GM21528 (cell line): ENCODE results near the gene CDC42SE2.
"Not testable (repeated sequence)": the region's sequence is repeated elsewhere in the genome, so short reads cannot be mapped to it uniquely, and the experiment has no call there.

Experiments
- ATAC-seq: cut with Tn5 transposase; IDR thresholded peaks from one replicate; pipeline ENCODE4 v1.9.1; 2021; ENCODE audit warnings: mild to moderate bottlenecking, moderate library complexity; ENCODE audit not compliant: unreplicated experiment, low FRiP score

CDC42SE2 gene

DNA sequence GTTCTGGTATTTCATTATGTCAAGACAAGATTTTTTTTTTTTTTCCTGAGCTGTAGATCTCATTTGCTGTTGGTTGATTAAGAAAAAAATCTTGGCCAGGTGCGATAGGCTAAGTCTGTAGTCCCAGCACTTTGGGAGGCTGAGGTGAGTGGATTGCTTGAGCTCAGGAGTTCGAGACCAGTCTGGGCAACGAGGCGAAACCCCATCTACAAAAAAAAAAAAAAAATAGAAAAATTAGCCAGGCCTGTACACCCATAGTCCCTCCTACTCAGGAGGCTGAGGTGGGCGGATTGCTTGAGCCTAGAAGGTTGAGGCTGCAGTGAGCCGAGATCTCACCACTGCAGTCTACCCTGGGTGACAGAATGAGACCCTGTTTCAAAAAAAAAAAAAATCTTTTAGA is 12.2 kb downstream of the CDC42SE2 start:
- no peak for ATAC-seq

DNA sequence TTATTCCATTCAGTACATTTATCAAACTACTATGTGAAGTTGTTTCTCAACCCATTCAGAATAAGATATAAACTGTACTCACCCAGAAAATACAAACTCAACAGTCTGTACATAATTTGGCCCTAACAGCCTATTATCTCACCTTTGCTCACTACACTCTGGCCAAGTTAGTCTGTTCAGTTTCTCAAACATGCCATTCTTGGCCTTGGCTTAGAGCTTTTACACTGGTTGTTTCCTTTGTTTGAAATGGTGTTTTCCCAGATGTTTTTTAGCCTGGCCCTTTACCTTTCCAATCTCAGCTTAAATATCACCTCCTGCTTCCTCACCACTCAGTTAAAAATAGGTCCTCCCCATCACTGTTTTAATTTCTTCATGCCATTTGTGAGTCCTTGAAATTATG is 13.6 kb downstream of the CDC42SE2 start:
- ATAC-seq = no peak

DNA sequence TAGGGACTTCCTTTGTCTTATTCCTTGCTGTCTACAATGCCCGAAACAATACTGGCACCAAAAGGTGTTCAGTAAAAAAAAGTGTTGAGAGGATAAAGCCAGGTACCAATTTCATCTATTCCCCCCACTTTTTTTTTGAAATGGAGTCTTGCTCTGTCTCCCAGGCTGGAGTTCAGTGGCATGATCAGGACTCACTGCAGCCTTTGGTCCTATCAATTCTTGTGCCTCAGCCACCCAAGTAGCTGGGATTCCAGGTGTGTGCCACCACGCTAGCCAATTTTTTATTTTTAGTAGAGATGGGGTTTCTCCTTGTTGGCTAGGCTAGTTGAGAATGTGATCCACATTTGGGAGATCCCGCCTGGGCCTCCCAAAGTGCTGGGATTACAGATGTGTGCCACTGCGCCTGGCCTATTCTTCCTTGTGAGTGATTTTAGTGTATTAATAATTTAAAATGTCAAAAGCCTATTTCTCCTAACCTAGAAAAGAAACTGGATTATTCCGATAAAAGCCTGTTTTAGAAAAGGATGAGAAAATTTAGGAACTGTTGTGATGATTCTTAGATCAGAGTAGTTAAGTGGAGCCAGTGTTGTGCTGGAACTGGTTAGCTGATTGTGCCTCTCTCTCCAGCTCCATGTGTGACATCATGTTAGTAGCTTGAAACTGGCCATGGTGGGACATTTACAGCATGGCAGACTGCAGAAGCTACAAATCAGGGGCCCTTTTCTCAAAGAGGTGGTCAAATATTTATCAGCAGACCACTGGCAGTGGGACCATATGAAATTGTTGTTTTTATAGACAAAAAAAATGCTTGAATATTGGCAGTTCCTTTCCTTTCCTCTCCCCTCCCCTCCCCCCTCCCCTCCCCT is 14.3 kb downstream of the CDC42SE2 start:
- no peak for ATAC-seq

DNA sequence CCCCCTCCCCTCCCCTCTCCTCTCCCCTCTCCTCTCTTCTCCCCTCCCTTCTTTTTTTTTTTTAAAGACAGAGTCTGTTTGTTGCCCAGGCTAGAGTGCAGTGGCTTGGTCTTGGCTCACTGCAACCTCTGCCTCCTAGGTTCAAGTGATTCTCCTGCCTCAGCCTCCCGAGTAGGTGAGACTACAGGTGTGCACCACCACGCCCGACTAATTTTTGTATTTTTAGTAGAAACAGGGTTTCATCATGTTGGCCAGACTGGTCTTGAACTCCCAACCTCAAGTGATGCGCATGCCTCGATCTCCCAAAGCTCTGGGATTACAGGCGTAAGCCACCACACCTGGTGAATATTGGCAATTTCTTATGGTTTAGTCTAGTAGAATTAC is 14.9 kb downstream of the CDC42SE2 start:
- not testable (repeated sequence) for ATAC-seq

DNA sequence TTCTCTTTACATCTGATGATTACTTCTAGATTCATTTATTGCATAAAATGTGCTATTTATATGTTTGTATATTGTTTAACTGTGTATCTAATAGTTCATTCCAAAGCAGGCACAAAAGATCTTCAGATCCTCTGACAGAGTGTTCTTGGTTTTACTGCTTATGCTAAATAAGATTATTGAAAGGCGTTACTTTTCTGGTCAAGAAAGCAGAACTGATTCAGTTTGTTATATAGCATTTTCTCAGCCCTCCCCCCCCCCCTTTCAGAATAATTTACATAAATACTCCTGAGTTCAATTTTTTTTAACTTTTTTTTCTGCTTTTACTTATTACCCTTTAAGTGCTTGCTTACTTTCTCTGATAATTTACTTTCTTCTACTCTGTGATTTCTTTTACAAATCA is 15.4 kb downstream of the CDC42SE2 start:
- peak; percentile 32 for ATAC-seq

DNA sequence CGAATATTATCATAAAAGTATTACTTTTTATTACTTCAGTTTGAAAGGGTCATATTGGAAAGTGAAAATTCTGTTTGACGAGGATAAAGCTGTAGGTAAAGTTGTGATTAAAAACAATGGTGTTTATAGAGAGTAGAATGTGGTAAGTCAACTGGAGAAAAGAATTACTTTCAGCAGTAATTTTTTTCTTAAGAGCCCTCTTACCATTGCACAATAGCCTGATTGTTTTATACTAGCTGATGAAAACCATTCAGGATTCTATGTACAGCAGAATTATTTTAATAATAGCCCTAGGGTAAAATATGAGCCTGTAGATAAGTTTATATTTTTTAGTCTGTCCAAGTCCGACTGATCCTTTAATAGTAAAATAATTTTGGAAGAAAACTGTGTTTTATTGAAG is 16.6 kb downstream of the CDC42SE2 start:
- no peak for ATAC-seq

DNA sequence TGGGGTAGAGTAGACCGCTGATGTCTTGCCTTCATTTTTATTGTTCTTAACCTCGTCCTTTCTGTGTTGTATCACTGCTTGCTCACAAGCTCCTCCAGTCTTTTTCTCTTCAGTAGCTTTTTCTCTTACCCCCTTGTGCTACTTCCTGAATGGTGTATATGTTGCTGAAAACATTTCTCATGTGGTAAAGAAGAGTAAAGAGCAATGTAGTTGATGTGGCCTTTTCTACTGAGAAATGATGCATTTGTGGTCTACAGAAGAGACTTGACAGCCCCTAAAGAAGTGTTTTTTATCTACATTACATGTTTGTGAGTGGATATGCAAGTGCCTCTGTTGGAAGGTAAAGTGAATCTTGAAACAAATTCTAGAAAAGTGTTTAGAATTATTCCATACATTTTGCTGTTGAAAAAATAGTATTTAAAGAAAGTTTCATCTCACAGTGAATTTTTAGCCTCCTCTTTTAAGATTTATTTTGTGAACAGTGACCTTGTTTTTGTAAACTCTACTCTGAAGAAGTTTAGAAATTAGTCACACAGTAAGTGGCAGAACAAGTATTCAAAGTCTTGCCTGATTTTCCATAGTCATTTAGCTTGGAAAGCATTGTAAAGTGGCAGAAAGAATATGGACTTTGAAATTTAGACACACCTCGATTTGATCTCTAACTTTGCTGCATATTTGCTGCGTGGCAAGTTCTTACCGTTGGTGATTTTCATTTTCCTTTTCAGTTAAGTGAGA is 17.4 kb downstream of the CDC42SE2 start:
- ATAC-seq = peak; percentile 49

DNA sequence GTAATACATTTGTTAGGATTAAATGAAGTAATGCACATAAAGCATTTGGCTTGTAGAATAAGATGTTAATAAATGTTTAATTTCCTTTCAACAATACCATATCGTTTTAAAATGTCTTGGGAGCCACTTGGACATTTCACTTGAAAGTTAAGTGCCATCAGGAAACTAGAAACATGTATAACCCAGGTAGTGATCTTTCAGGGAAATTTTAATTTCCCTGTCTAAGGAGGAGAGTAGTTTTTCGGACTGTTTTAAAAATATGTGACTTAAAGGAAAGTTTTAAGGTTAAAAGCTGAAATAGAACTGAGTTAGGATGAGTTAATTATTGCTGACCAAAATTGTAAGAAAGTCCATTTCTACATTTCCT is 18.0 kb downstream of the CDC42SE2 start:
- no peak for ATAC-seq

DNA sequence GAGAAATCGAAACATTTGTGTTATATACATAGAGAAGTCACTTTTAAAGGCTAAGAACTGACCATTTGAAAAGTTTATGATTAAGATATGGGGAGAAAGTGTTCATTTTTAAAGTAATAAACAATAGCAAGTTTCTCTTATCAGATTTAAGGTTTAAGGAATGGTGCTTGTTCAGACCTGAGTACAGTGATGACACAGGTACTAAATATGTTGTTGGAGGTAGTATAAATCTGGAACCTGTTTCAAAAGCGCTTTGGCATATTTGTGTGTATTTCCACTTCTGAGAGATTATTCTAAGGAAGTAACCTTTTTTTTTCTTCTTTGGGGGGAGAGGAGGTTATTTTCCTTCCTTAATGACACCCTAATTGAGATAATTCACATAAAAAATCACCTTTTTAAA is 18.4 kb downstream of the CDC42SE2 start:
- no peak for ATAC-seq

DNA sequence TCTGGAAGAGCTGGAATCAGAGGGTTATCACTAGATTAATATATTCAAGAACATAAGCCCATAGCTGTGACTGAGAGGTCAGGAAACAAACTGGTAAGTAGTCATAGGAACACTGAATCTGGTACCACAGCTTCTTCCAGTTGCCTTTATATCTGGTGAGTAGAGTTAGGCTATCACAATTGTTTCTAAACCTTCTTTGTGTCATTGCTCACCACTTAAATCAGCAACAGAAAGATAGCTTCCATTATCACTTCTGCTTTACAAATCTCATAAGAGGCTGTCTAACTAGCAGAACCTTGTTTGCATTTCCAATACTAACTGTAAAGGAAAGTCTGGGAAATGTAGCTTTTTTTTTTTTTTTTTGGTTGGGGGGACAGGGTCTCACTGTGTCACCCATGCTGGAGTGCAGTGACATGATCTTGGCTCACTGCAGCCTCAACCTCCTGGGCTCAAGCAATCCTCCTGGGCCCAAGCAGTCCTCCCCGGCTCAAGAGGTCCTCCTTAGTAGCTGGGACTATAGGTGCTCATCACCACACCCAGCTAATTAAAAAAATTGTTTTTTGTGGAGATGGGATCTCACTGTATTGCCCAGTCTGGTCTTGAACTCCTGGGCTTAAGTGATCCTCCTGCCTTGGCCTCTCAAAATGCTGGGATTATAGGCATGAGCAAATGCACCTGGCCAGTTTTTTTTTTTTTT is 22.0 kb downstream of the CDC42SE2 start:
- ATAC-seq = no peak

DNA sequence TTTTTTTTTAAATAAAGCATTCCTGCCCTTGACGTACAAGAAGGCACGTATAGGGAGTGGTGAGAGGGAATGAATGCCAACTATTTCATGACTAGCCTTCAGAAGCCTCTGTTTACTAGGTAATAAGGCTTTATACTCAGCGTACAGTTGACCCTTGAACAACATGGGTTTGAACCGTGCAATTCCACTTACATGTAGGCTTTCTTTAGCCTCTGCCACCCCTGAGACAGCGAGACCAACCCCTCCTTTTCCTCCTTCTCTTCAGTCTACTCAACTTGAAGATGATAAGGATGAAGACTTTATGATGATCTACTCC is 22.5 kb downstream of the CDC42SE2 start:
- no peak for ATAC-seq

DNA sequence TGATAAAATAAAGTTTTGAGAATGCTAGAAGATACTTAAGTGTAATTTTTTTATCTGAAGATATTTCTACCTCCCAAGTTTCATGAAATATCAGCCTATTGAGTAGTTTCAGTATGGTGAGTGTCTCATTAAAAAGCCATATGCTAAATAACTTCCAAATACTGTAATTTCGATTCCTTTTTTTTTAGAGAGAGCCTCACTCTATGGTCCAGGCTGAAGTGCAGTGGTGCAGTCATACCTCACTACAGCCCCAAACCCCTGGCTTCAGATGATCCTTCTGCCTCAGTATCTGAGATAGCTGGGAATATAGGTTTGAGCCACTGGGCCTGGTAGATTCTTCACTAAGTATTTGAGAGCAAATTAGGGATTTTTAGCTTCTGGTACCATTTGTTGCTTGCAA is 24.5 kb downstream of the CDC42SE2 start:
- no peak for ATAC-seq

DNA sequence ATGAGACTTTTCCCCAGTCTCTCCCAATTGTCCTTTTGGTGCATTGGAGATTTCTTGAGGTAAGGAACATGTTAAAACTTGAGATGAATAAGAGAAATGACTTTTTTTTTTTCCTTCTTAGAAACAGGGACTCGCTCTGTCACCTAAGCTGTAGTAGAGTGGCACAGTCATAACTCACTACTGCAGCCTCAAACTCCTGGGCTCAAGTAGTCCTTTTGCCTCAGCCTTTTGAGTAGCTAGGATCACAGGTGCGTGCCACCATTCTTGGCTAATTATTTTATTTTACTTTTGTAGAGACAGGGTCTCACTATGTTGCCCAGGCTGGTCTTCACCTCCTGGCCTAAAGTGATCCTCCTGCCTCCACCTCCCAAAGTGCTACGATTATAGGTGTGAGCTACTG is 25.9 kb downstream of the CDC42SE2 start:
- ATAC-seq = no peak

DNA sequence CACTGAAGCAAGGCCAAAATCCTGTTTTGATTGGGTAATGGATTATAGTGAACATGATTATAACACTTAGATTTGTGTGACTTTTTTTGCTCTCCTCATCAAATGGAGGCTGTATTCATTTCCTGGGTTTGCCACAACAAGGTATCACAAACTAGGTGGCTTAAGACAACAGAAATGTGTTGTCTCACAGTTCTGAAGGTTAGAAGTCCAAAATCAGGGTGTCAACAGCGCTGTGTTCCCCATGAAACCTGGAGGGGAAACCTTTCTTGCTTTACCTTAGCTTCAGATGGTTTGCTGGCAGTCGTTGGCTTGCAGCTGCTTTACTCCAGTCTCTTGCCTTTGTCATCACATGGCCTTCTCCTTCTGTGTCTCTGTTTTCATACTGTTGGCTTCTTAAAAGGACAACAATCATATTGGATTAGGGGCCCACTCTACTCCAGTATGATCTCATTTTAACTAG is 32.4 kb downstream of the CDC42SE2 start:
- ATAC-seq = no peak

DNA sequence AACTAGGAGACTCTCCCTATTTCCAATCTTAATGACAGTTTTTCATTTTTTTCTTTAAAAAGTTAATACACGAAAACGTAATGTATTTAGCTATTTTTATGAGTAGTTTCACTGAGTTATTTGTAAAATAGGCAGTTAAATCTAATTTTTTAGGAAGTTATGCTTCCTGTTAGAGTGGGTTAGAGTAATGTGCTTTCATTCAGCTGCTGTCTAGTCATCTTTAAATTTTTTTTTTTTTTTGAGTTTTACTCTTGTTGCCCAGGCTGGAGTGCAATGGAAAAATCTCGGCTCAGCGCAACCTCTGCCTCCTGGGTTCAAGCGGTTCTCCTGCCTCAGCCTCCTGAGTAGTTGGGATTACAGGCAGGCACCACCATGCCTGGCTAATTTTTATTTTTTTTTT is 34.0 kb downstream of the CDC42SE2 start:
- no peak for ATAC-seq

DNA sequence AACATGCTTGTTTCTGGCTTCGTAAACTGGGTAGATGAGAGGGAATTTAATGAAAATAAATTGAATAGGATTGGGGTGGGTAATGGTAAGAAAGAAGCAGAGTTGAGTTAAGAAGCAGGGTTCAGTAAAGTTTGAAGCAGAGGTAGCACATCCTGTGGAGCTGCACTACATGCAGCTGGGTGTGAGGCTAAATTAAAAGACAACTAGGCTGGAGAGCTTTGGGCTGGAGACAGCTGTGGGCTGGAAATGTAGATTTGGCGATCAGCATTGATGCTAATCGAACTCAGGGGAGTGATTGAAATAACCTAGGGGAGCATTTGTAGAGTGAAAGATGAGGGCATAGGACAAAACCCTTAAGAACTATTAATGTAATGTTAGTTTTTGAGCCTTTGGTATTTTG is 35.6 kb downstream of the CDC42SE2 start:
- ATAC-seq = no peak

DNA sequence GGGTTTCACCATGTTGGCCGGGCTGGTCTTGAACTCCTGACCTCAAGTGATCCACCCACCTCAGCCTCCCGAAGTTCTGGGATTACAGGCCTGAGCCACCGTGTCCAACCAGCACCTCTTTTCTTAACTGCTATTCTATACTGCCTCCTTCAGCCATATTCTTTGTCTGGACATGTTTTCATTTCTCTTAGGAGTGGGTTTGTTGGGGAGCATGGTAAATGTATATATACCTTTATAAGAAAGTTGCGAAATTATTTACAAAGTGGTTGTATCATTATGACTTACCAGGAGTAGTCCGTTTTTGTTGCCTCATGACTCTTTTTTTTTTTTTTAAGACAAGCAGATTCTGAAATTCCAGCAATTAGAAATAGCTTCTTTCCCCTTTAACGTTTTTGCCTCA is 38.7 kb downstream of the CDC42SE2 start:
- ATAC-seq = no peak

DNA sequence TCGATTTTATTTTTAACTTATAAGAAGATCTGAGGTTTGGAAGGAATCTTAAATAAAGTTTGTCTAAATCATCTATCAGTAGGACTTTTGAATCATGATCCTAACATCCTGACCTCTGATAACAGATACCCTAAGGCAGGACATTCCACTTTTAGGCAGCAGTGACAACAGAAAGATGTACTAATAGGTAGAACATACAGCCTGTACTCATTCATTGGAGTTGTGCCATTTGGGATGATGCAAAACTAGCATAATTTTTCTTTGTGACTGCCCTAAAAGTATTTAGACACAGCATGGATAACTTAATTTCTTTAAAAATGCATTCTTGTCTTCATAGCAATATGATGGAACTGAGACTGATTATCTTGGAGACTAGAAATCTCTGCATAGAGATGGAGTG is 39.7 kb downstream of the CDC42SE2 start:
- no peak for ATAC-seq

DNA sequence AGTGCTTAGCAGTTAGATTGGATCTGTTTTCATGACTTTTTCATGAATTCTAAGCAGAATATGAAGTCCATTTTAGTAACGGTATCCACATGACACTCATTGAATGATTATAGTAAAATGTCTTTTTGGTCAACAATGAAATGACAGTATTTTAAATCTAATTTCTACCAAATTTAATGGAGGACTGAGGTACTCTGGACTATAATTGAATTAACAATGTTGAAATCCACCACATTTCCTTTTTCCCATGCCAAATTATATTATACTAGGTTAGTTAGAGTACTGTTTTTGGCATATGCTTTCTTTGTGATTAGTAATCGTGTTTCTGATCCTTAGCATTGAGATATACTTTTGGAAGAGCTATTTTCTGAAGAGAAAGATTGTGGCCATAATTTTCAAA is 40.6 kb downstream of the CDC42SE2 start:
- ATAC-seq = no peak

DNA sequence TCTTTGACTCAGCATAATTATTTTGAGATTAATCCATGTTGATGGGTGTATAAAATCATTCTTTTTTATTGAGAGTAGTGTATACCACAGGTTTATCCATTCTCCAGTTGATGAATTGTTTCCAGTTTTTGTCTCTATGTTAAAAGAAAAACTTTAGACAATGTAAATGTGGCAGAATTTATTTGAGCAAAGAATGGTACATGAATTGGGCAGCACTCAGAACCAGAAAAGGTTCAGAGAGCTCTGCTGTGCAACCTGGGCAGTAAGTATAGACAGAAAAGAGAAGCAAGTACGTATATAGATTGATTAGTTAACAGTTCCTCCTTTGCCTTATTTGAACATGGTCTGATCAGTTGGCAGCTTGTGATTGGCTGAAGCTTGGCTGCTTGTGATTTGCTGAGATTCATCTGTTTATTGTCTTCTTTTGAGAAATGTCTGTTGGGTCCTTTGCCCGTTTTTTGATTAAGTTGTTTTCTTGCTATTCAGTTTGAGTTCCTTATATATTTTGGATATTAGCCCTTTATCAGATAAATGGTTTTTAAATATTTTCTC is 41.4 kb downstream of the CDC42SE2 start:
- ATAC-seq = no peak

DNA sequence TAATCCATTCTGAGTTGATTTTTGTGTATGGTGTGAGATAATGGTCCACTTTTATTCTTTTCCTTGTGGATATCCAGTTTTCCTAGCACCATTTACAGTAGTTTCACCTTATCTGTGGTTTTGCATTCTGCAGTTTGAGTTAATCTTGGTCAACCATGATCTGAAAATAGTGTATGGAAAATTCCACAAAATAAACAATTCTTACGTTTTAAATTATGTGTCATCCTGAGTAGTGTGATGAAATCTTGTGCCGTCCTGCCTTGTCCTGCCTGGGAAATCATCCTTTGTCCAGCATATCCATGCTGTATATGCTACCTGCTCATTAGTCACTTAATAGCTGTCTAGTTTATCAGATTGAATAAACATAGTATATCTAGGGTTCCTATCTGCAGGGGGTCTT is 42.1 kb downstream of the CDC42SE2 start:
- no peak for ATAC-seq
